HG03469 (cell line): ENCODE measurements around the gene RNF168.
"Not testable (repeated sequence)": the region's sequence is repeated elsewhere in the genome, so short reads cannot be mapped to it uniquely, and the experiment has no call there.

ENCODE experiments used
- ATAC-seq: cut with Tn5 transposase; IDR thresholded peaks from one replicate; pipeline ENCODE4 v1.9.1; 2021; ENCODE audit warnings: mild to moderate bottlenecking, moderate library complexity, moderate number of reproducible peaks; ENCODE audit not compliant: unreplicated experiment

Gene RNF168, protein sequence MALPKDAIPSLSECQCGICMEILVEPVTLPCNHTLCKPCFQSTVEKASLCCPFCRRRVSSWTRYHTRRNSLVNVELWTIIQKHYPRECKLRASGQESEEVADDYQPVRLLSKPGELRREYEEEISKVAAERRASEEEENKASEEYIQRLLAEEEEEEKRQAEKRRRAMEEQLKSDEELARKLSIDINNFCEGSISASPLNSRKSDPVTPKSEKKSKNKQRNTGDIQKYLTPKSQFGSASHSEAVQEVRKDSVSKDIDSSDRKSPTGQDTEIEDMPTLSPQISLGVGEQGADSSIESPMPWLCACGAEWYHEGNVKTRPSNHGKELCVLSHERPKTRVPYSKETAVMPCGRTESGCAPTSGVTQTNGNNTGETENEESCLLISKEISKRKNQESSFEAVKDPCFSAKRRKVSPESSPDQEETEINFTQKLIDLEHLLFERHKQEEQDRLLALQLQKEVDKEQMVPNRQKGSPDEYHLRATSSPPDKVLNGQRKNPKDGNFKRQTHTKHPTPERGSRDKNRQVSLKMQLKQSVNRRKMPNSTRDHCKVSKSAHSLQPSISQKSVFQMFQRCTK

DNA sequence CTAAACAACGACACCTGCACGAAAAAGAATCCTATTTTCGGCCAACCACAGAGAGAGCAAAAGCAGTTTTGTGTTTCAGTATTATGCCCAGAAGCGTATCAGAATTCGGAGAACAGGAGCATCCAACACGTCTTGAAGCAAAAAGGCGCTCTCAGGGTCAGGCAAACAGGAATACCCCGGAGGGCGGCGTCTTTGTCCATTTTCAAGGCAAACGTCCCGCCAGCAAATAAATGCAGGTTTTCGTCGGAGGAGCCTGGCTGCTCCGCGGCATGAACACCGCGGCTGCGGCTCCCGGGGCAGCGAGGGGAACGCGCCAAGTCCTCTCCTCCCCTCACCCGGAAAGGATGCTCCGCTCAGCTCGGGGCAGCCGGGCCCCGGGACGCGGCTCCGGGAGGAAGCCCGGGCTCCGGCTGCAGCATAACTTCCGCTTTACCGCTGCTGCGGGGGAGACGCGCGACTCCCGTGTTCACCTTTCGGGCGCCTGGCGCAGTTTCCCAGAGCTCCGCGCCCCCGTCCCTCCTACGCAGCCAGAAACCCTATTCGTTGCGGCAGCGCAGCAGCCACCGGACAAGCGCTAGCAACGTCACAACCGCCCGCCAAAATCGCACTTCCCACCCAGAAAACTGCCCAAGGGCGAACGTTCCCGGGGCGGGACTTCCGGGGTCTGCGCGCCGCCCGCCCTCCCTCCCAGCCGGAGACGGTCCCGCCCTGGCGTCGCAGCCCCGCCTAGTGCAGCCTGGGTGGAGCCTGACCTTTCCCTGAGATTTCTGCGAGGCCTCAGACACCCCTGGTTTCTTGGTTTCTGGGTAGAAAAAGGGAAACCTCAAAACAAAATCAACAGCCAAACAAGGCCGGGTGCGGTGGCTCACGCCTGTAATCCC is at the start of gene RNF168:
Gene RNF168, minus strand, starts transcription at position 573 of the 881 bp plus-strand sequence. CDS start 595 bp downstream, outside the sequence.
- ATAC-seq: peak; percentile 76

GRCh38 chr3:196552253-196552652 is 48.7 kb upstream of the RNF168 start:
- no peak for ATAC-seq

DNA sequence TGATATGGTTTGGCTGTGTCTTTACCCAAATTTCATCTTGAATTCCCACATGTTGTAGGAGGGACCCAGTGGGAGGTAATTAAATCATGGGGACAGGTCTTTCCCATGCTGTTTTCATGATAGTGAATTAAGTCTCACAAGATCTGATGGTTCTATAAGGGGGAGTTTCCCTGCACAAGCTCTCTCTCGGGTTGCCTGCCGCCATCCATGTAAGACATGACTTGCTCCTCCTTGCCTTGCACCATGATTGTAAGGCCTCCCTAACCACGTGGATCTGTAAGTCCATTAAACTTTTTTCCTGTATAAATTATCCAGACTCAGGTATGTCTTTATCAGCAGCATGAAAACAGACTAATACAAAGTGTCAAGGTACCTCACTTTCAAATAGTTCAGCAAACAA is 46.6 kb upstream of the RNF168 start:
- not testable (repeated sequence) for ATAC-seq

DNA sequence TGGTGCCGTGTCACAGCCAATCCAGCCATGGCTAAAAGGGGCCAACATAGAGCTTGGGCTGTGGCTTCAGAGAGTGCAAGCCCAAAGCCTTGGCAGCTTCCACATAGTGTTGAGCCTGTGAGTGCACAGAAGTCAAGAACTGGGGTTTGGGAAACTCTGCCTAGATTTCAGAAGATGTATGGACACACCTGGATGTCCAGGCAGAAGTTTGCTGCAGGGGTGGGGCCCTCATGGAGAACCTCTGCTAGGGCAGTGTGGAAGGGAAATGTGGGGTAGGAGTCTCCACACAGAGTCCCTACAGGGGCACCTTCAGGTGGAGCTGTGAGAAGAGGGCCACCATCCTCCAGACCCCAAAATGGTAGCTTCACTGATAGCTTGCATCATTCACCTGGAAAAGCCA is 45.7 kb upstream of the RNF168 start:
- not testable (repeated sequence) for ATAC-seq

DNA sequence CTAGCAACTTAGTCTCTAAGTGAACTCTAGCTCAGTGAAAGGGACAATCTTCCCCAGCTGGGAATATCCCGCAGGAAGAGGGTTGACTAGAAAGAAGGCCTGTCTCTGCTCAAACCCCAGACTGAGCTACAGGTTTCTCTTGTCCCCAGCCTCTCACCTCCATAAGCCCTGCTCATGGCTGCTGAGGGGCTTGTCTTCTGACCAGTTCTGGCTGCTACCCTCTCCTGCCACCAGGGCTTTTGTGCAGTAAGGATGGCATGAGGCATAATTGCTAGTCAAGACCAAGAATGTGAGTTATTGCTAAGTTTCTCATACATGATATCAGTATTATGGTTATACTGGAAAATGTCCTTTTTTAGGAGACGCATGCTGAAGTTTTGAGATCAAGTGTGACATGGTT is 43.5 kb upstream of the RNF168 start:
- no peak for ATAC-seq

- no peak for ATAC-seq
These were observed 43.0 kb upstream of the RNF168 start for GRCh38 chr3:196546537-196546936.

DNA sequence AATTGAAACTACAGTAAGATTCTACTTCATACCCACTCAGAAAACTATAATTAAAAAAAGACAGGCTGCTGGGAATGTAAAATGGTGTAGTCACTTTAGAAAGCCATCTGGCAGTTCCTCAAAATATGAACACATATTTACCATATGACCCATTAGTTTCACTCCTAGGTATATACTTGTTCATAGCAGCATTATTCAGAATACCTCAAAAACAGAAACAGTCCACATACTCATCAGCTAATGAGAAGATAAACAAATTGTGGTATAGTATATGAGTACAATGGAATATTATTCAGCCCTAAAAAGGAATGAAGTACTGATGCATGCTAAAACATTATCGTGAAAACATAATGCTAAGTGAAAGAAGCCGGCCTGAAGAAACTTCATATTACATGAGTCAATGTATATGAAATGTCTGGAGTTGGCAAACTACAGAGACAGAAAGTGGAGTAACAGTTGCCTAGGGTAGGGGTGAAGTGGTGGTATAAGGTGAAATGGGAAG is 41.0 kb upstream of the RNF168 start:
- no peak for ATAC-seq

DNA sequence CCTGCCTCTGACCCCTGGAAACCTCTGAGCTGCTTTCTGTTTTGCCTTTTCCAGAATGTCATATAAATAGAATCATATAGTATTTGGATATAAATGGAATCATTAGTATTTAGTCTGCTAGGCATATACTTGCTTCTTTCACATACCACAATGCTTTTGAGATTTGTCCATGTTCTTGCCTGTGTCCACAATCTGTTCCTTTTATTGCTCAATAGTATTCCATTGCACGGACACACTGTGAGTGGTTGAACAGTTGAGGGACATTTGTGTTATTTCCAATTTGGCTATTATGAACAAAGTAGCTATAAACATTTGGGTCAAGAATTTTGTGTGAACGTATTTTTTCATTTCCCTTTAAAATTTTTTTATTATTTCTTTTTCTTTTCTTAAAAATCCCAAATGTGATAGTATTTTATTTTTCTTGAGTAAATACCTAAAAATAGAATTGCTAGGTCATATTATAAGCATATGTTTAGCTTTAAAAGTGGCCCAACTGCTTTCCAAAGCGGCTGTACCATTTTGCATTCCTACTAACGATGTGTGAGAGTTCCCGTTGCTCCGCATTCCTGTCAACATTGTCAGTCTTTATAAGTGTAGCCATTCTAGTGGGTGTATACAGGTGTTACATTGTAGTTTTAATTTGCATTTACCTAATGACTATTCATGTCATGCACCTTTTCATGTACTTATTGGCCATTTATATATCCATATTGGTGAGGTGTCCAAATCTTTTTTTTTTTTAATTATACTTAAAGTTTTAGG is 38.3 kb upstream of the RNF168 start:
- ATAC-seq: no peak

- ATAC-seq: no peak
These were observed 33.9 kb upstream of the RNF168 start for GRCh38 chr3:196537319-196537984.

GRCh38 chr3:196533260-196533681 is 29.7 kb upstream of the RNF168 start:
- ATAC-seq: no peak

- ATAC-seq: no peak
These were observed 27.9 kb upstream of the RNF168 start for GRCh38 chr3:196531418-196531817.

- peak; percentile 57 for ATAC-seq
These were observed 25.2 kb upstream of the RNF168 start for GRCh38 chr3:196528639-196529233.

DNA sequence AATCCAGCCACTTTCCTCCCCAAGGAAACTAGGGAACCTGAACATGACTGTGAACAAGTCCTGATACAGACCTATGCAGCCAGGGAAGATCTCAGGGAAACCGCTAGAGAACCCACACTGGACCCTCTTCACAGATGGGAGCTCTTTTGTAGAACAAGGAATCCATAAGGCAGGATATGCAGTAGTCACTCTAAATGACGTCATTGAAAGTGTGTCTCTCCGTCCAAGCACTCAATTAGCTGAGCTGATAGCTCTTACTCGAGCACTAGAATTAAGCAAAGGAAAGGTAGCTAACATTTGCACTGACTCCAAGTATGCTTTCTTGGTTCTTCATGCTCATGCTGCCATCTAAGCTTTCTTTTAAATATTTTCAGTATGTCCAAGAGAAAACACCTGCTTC is 21.6 kb upstream of the RNF168 start:
- ATAC-seq: no peak

DNA sequence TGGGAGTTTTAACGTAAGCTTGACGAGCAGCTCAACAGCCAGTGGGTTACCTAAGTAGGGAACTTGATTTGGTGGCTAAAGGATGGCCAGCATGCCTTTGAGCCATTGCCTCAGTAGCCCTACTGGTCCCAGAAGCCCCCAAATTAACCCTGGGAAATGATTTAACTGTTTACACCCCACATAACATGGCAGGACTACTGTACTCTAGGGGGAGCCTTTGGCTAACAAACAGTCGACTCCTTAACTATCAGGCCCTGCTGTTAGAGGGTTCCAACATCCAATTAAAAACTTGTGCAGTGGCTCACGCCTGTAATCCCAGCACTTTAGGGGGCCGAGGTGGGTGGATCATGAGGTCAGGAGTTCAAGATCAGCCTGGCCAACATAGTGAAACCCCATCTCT is 21.0 kb upstream of the RNF168 start:
- no peak for ATAC-seq

DNA sequence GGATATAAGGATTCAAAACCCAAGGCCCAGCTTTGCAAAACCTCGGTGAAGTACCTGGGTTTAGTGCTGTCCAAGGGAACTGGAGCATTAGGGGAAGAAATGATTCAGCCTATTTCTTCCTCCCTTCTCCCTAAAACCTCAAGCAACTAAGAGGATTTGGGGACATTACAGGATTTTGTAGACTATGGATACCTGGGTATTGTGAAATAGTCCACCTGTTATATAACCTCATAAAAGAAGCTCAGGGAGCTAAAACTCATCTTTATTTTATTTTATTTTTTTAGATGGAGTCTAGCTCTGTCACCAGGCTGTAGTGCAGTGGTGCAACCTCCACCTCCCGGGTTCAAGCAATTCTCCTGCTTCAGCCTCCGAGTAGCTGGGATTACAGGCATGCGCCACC is 20.3 kb upstream of the RNF168 start:
- no peak for ATAC-seq

GRCh38 chr3:196521291-196521690 is 17.7 kb upstream of the RNF168 start:
- not testable (repeated sequence) for ATAC-seq

DNA sequence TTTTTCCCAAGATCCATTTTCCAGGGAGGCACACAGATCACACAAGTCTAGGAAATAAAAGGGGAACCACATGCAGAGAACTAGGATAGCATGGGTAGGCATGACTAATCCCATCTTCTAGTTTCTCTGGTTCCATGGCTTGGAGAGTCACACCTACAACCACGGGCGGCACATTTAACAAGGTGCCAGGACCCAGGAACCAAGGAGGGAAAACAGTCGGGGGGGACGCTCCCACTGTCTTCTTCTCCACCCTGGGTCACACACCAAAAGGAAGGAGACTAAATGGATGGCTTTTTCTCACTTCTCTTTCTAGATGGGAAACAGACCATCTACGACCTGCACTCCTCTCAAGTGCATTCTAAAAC is 16.1 kb upstream of the RNF168 start:
- no peak for ATAC-seq

DNA sequence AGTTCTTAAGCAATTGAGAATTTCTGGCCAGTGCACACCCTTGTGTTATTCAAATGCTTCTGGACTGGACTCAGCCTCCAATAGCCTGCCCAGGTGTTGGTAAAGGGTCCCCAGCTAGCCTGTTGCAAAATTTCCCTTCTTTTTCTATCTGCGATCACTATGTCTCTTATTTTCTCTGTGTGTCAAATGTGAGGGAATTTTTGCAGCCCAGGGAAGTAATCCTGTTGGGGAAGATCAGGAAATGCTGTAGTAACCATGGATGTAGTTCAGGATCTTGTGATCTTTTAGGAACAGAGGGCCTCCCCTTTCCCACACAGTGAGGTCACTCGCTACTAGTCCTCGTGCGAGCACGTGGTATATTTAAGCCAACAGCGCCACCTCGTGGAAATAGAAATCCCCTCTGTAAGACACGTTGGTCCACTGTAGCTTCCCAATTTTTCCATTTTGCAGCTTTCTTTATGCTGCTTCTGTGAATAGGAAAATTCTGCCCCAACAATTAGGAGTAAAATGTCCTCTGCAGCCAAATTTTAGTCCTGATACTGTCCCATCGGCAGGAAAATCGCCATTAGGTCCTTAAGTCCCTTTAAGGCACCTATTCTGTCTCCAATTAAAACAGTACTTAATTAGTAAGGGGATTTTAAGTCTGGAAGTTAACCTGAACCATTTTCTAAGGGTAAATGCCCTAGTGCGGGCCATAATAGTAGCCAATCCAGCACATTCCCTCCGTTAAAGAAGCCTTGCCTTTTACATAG is 15.6 kb upstream of the RNF168 start:
- no peak for ATAC-seq

- ATAC-seq: no peak
These were observed 14.4 kb upstream of the RNF168 start for GRCh38 chr3:196517919-196518318.
